SJSA1 (cell line): ENCODE results near the gene TCHP. TPM values are rescaled to one million over a fixed set of nuclear protein-coding genes. Genes with fewer than 3 reads are reported as not detected.
A peak's percentile ranks its signal among the peaks of the same experiment; 100 is the strongest.

ENCODE experiments used
- DNase-seq, 2 experiments: peaks; one replicate each; pipeline ENCODE4 v3.0.0-alpha.2; 2015 to 2020; ENCODE audit warnings: low spot score in 2 of 2, low read depth in 1 of 2
- H3K27ac ChIP-seq: fragments of 250-450 bp; sonication (Bioruptor Pico); 2 replicates; pipeline ENCODE4 v1.5.1; 2020; ENCODE audit warnings: mild to moderate bottlenecking, moderate library complexity
- H3K27me3 ChIP-seq: fragments of 250-450 bp; sonication (Bioruptor Pico); replicated peaks from 2 replicates; pipeline ENCODE4 v1.5.1; 2020; ENCODE audit warnings: mild to moderate bottlenecking, moderate library complexity
- H3K36me3 ChIP-seq: fragments of 250-450 bp; sonication (Bioruptor Pico); 2 replicates; pipeline ENCODE4 v1.5.1; 2020; ENCODE audit warnings: mild to moderate bottlenecking
- H3K4me1 ChIP-seq: fragments of 250-450 bp; sonication (Bioruptor Pico); replicated peaks from 2 replicates; pipeline ENCODE4 v1.6.1; 2021; ENCODE audit warnings: mild to moderate bottlenecking
- H3K4me3 ChIP-seq: fragments of 250-450 bp; sonication (Bioruptor Pico); 2 replicates; pipeline ENCODE4 v1.5.1; 2020; ENCODE audit warnings: mild to moderate bottlenecking
- H3K9me3 ChIP-seq: fragments of 250-450 bp; sonication (Bioruptor Pico); replicated peaks from 2 replicates; pipeline ENCODE4 v1.5.1; 2020; ENCODE audit warnings: mild to moderate bottlenecking
- total RNA-seq: library from RNA; depleted of rRNA; stranded (reverse); fragments of >200 nt; shearing (Covaris generic); gene quantifications from 2 replicates; pipeline ENCODE4 v1.2.3, GENCODE V29; 2014

The TCHP gene
- total RNA-seq, 1 experiment from 2014 or later: 28.6 TPM

GRCh38 chr12:109910254-109910968 is 10.3 kb downstream of the TCHP start:
- Histone ChIP-seq H3K27ac (no peak overlapping the region), H3K4me3 (no peak overlapping the region), H3K36me3 (peaks cover 98% of the 10 kb centered on the region), H3K9me3 (no peaks in the 10 kb centered on the region), H3K27me3 (no peaks in the 10 kb centered on the region), H3K4me1 (no peaks in the 10 kb centered on the region)
- no peak for DNase-seq

GRCh38 chr12:109910969-109911348 is 10.9 kb downstream of the TCHP start:
- H3K9me3 ChIP-seq: no peaks in the 10 kb centered on the region
- no peak overlapping the region for H3K27ac ChIP-seq
- peaks cover 98% of the 10 kb centered on the region for H3K36me3 ChIP-seq
- H3K4me1 ChIP-seq: no peaks in the 10 kb centered on the region
- no peak overlapping the region for H3K4me3 ChIP-seq
- no peaks in the 10 kb centered on the region for H3K27me3 ChIP-seq
- DNase-seq: peak in 1 of 2 experiments; percentile 68

- H3K27me3 ChIP-seq: no peaks in the 10 kb centered on the region
- H3K4me3 ChIP-seq: no peak overlapping the region
- no peak for DNase-seq
- peaks cover 98% of the 10 kb centered on the region for H3K36me3 ChIP-seq
- H3K27ac ChIP-seq: no peak overlapping the region
- H3K9me3 ChIP-seq: no peaks in the 10 kb centered on the region
- no peaks in the 10 kb centered on the region for H3K4me1 ChIP-seq
Observed at GRCh38 chr12:109912855-109913321, 12.8 kb downstream of the TCHP start.

- Histone ChIP-seq H3K4me1 (0 out of 2 replicates have a peak, but pooled peaks cover 4% of the 10 kb centered on the region), H3K27ac (no peak overlapping the region), H3K36me3 (peaks cover 98% of the 10 kb centered on the region), H3K9me3 (no peaks in the 10 kb centered on the region), H3K4me3 (no peak overlapping the region), H3K27me3 (no peaks in the 10 kb centered on the region)
- DNase-seq: no peak
Observed at GRCh38 chr12:109914461-109914860, 14.4 kb downstream of the TCHP start.

- H3K27me3 ChIP-seq: no peaks in the 10 kb centered on the region
- H3K4me3 ChIP-seq: no peak overlapping the region
- no peaks in the 10 kb centered on the region for H3K9me3 ChIP-seq
- H3K36me3 ChIP-seq: peaks cover 98% of the 10 kb centered on the region
- 0 out of 2 replicates have a peak, but pooled peaks cover 4% of the 10 kb centered on the region for H3K4me1 ChIP-seq
- no peak overlapping the region for H3K27ac ChIP-seq
- no peak for DNase-seq
Observed at GRCh38 chr12:109915171-109916040, 15.3 kb downstream of the TCHP start.

- H3K4me1 ChIP-seq: peaks cover 9% of the 10 kb centered on the region
- H3K27ac ChIP-seq: no peak overlapping the region
- H3K9me3 ChIP-seq: no peaks in the 10 kb centered on the region
- DNase-seq: no peak
- peaks cover 98% of the 10 kb centered on the region for H3K36me3 ChIP-seq
- no peaks in the 10 kb centered on the region for H3K27me3 ChIP-seq
- H3K4me3 ChIP-seq: no peak overlapping the region
Observed at GRCh38 chr12:109916045-109916444, 16.0 kb downstream of the TCHP start.

- DNase-seq: no peak
- H3K27ac ChIP-seq: no peak overlapping the region
- no peaks in the 10 kb centered on the region for H3K27me3 ChIP-seq
- no peak overlapping the region for H3K4me3 ChIP-seq
- H3K4me1 ChIP-seq: peaks cover 43% of the 10 kb centered on the region
- H3K9me3 ChIP-seq: no peaks in the 10 kb centered on the region
- H3K36me3 ChIP-seq: peaks cover 67% of the 10 kb centered on the region
Observed at GRCh38 chr12:109919456-109919855, 19.4 kb downstream of the TCHP start.

- Histone ChIP-seq H3K36me3 (peaks cover 64% of the 10 kb centered on the region), H3K27ac (no peak overlapping the region), H3K4me1 (peaks cover 51% of the 10 kb centered on the region), H3K4me3 (no peak overlapping the region), H3K27me3 (no peaks in the 10 kb centered on the region), H3K9me3 (no peaks in the 10 kb centered on the region)
- DNase-seq: no peak
Observed at GRCh38 chr12:109920261-109920780, 20.2 kb downstream of the TCHP start.

- Histone ChIP-seq H3K4me3 (no peak overlapping the region), H3K9me3 (no peaks in the 10 kb centered on the region), H3K36me3 (peaks cover 48% of the 10 kb centered on the region), H3K27me3 (no peaks in the 10 kb centered on the region), H3K27ac (0 out of 2 replicates have a peak overlapping the region, but pooled peaks have one; percentile 14), H3K4me1 (peaks cover 62% of the 10 kb centered on the region)
- DNase-seq: peak; percentile 76 to 83
Observed at GRCh38 chr12:109921982-109922381, 21.9 kb downstream of the TCHP start.

GRCh38 chr12:109923038-109923437 is 23.0 kb downstream of the TCHP start:
- Histone ChIP-seq H3K27me3 (no peaks in the 10 kb centered on the region), H3K36me3 (peaks cover 40% of the 10 kb centered on the region), H3K27ac (peak overlapping the region; percentile 14), H3K4me1 (peaks cover 65% of the 10 kb centered on the region), H3K9me3 (no peaks in the 10 kb centered on the region), H3K4me3 (no peak overlapping the region)
- DNase-seq: peak in 1 of 2 experiments; percentile 90

- Histone ChIP-seq H3K9me3 (no peaks in the 10 kb centered on the region), H3K4me1 (peaks cover 68% of the 10 kb centered on the region), H3K27me3 (no peaks in the 10 kb centered on the region), H3K4me3 (no peak overlapping the region), H3K27ac (0 out of 2 replicates have a peak overlapping the region, but pooled peaks have one; percentile 8), H3K36me3 (peaks cover 34% of the 10 kb centered on the region)
- peak in 1 of 2 experiments; percentile 89 for DNase-seq
Observed at GRCh38 chr12:109923481-109924245, 23.6 kb downstream of the TCHP start.

GRCh38 chr12:109925185-109925840 is 25.2 kb downstream of the TCHP start:
- no peak for DNase-seq
- H3K4me1 ChIP-seq: peaks cover 63% of the 10 kb centered on the region
- H3K4me3 ChIP-seq: no peak overlapping the region
- no peaks in the 10 kb centered on the region for H3K27me3 ChIP-seq
- peaks cover 27% of the 10 kb centered on the region for H3K36me3 ChIP-seq
- no peaks in the 10 kb centered on the region for H3K9me3 ChIP-seq
- H3K27ac ChIP-seq: no peak overlapping the region

- no peak overlapping the region for H3K4me3 ChIP-seq
- H3K9me3 ChIP-seq: no peaks in the 10 kb centered on the region
- H3K27ac ChIP-seq: no peak overlapping the region
- no peaks in the 10 kb centered on the region for H3K27me3 ChIP-seq
- no peak for DNase-seq
- H3K4me1 ChIP-seq: peaks cover 59% of the 10 kb centered on the region
- peaks cover 27% of the 10 kb centered on the region for H3K36me3 ChIP-seq
Observed at GRCh38 chr12:109926016-109926415, 25.9 kb downstream of the TCHP start.
